Transverse colon (tissue), 4 donors: Measurements from ENCODE around the gene HPSE2.

Experiments
- POLR2A ChIP-seq: fragments of 450-650 bp; IDR thresholded peaks from one replicate; pipeline ENCODE4 v1.6.1; 2016; ENCODE audit warnings: antibody characterized with exemption, mild to moderate bottlenecking, moderate library complexity
- POLR2AphosphoS5 ChIP-seq, 3 donors: sonication (generic); formaldehyde crosslinking; IDR thresholded peaks; one replicate each; pipeline ENCODE4 v1.6.1; 2016; ENCODE audit warnings: antibody characterized with exemption in 3 of 3
- TF ChIP-seq, protein P1 (sequence below), 5 experiments: fragments of 200-600 bp in 3 of 5; fragments of 450-650 bp in 2 of 5; sonication (generic) in 3 of 5; IDR thresholded peaks; 1 replicate in 2 of 5; 2 replicates in 3 of 5; pipeline ENCODE4 v1.5.1; 2016 to 2017; ENCODE audit warnings: antibody characterized with exemption in 5 of 5, inconsistent platforms in 3 of 5, mild to moderate bottlenecking in 2 of 5, moderate library complexity in 1 of 5

DNA sequence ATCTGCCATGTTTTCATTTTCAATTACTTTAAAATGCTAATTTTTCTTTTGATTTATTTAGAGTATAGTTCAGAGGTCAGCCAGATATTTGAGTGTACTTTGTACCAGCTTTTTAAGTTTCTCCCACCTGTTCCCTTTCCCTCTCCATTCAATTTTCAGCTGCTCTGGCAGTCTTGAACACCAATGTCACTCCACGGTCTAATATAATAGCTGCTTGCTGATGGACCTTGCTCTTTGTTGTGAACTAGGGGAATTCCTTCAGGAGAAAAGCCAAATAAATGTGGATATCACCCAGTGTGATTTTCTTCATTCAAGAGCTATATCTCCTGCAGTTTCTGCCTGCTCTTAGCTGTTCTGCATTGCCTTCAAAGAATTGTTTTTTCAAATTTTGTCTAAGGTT is 785.0 kb downstream of the HPSE2 start:
- TF ChIP-seq POLR2A, result no peak
- TF ChIP-seq, protein P1, sequence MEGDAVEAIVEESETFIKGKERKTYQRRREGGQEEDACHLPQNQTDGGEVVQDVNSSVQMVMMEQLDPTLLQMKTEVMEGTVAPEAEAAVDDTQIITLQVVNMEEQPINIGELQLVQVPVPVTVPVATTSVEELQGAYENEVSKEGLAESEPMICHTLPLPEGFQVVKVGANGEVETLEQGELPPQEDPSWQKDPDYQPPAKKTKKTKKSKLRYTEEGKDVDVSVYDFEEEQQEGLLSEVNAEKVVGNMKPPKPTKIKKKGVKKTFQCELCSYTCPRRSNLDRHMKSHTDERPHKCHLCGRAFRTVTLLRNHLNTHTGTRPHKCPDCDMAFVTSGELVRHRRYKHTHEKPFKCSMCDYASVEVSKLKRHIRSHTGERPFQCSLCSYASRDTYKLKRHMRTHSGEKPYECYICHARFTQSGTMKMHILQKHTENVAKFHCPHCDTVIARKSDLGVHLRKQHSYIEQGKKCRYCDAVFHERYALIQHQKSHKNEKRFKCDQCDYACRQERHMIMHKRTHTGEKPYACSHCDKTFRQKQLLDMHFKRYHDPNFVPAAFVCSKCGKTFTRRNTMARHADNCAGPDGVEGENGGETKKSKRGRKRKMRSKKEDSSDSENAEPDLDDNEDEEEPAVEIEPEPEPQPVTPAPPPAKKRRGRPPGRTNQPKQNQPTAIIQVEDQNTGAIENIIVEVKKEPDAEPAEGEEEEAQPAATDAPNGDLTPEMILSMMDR (IDR thresholded peaks at IDR 0.05), result no peak
- TF ChIP-seq POLR2AphosphoS5 (IDR thresholded peaks at IDR 0.05), result no peak
